GM18511 (cell line): ENCODE measurements around the gene GNAI2.
"Not testable (repeated sequence)": the region's sequence is repeated elsewhere in the genome, so short reads cannot be mapped to it uniquely, and the experiment has no call there.

ENCODE experiments used
- ATAC-seq: cut with Tn5 transposase; IDR thresholded peaks from one replicate; pipeline ENCODE4 v1.9.1; 2021; ENCODE audit warnings: mild to moderate bottlenecking, moderate library complexity; ENCODE audit not compliant: unreplicated experiment

GNAI2 gene

DNA sequence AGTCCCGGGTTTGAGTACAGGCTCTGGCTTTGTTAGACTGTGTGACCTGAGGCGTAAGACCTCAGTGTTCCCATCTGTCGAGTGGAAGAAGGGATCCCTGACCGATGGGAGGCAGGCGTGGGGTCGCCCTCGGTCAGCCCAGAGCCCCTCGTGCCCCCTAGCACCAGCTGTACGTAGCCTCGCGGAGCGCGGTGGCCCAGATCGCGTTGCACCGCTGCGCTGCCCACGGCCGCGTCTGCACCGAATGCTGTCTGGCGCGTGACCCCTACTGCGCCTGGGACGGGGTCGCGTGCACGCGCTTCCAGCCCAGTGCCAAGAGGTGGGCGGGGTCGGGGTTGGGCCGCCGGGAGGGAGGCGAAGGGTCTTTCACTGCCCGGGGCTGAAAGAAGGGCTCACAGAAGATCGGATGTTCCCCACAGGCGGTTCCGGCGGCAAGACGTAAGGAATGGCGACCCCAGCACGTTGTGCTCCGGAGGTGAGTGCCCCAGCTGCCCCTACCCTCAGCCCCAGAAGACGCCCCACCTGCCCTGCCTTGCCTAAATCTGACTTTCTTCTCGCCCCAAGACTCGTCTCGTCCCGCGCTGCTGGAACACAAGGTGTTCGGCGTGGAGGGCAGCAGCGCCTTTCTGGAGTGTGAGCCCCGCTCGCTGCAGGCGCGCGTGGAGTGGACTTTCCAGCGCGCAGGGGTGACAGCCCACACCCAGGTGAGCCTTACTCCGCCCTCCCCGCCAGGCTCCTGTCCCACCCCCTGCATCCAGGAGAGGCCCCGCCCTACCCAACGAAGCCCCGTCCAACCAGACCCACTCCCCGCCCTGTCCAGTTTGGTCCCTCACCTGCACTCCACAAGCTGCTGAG is 39.4 kb downstream of the GNAI2 start:
- no peak for ATAC-seq

DNA sequence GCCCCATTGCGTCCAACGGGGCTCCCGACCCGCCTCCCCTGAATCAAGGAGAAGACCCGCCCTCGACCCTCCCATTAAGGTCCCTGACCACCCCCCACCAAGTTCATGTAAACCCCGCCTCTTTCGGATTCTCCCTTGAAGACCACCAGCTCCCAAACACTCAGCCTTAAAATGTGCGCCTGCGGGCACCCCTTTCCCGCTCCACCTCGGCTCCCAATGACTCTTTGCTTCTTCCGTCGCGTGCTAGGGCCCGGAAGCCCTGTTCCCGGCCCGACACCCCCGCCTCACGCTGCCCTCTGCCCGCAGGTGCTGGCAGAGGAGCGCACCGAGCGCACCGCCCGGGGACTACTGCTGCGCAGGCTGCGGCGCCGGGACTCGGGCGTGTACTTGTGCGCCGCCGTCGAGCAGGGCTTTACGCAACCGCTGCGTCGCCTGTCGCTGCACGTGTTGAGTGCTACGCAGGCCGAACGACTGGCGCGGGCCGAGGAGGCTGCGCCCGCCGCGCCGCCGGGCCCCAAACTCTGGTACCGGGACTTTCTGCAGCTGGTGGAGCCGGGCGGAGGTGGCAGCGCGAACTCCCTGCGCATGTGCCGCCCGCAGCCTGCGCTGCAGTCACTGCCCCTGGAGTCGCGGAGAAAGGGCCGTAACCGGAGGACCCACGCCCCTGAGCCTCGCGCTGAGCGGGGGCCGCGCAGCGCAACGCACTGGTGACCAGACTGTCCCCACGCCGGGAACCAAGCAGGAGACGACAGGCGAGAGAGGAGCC is 40.2 kb downstream of the GNAI2 start:
- ATAC-seq = no peak

- ATAC-seq = no peak
These were observed 40.7 kb downstream of the GNAI2 start for GRCh38 chr3:50276762-50277101.

- ATAC-seq = no peak
These were observed 42.3 kb downstream of the GNAI2 start for GRCh38 chr3:50278123-50278879.

GRCh38 chr3:50278880-50279224 is 42.8 kb downstream of the GNAI2 start, which contains the start of gene LSMEM2:
Gene LSMEM2 (plus strand): TSS chr3:50279087. CDS start chr3:50279114, 27 bp downstream.
- no peak for ATAC-seq

DNA sequence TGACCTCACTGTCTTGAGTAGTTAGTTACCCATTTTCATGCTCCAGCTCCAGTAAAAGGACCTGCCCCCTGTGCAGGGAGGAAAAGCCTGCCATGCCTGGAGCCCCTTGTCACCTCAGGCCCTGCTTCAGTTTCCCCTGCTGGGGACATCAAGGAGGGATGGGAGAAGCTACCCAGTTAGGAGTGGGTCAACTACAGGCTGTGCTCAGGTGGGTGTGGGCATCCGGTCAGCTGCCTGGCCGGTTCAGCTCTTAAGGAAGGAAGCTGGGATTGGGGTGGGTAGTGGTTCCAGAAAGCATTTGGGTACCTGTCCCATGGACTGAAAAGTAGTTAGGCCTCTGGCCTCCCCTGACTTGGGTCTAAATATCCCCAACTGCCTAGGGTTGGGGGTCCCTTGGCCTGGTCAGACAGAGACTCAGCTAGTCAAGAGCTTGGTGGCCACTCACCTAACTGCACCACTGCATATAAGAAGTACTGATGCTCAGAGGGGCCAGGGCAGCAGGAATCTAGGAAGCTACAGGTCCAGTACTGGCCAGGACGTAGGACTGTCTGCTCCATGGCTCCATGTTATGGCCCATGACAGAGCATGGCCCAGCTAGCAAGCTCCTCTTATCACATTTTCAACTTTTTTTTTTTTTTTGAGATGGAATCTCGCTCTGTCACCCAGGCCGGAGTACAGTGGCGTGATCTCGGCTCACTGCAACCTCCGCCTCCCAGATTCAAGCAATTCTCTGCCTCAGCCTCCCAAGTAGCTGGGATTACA is 43.4 kb downstream of the GNAI2 start:
- no peak for ATAC-seq

DNA sequence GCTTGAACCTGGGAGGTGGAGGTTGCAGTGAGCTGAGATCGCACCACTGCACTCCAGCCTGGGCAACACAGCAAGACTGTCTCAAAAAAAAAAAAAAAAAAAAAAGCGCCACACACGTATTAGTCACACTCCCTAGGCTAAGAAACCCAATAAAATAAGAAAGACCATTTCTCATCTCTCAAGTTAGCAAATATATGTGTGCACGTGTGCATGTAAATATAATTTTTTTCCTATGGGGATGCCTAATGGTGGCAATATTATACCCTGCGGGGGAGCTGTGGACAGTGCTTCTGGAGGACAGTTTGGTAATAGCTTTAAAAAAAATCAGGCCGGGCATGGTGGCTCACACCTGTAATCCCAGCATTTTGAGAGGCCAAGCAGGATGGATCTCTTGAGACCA is 48.1 kb downstream of the GNAI2 start:
- not testable (repeated sequence) for ATAC-seq

DNA sequence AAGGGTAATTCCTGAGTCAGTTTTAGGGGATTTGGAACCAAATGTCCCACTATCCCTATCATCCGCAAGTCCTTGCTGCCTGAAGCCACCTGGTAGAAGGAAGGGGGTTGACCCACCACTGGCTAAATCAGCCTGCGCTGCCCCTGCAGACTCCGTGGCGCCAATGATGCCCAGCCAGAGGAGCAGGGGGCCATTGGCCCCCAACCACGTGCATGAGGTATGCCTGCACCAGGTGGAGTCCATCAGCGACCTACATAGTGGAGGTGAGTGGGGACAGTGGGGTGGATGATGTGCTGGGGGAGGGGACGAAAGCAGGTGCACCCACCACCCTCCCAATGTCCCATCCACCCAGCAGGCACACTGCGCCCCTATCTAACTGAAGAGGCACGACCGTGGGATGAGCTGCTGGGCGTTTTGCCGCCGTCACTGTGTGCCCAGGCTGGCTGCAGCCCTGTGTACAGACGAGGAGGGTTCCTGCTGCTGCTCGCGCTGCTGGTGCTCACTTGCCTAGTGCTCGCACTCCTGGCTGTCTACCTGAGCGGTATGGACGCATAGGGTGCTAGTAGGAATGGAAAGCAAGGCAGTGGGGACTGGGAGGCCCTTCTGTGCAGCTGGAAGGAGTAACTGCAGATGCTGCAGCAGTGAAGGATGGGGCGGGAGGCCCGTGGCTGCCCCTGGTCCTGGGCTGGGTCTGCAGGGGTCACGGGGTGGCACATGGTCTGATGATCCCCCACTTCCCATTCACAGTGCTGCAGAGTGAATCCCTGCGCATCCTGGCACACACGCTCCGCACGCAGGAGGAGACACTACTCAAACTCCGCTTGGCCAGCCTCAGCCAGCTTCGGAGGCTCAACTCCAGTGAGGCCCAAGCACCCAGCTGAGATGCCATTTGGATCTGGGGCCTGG is 50.6 kb downstream of the GNAI2 start:
- no peak for ATAC-seq

- no peak for ATAC-seq
These were observed 51.3 kb downstream of the GNAI2 start for GRCh38 chr3:50287262-50287661.

GRCh38 chr3:50288387-50289007 is 52.5 kb downstream of the GNAI2 start:
- no peak for ATAC-seq

DNA sequence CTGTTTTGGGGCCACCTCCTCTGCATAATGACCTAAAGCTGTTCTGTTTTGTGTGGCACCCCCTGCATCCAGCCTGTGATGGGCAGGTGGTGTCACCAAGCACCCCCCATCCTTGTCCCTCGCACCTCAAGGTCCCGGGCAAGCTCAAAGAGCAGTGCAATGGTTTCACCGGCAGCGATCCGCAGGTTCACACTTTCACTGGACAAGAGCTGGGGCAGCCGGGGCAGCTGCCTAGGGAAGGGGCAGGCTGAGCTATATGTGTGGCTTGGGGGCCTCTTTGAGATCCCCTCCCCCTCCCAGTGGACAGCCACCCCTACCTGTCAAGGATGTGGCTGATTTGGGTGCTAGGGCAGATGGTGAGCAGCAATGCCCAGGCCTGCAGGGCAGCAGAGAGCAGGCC is 53.1 kb downstream of the GNAI2 start:
- ATAC-seq = no peak

DNA sequence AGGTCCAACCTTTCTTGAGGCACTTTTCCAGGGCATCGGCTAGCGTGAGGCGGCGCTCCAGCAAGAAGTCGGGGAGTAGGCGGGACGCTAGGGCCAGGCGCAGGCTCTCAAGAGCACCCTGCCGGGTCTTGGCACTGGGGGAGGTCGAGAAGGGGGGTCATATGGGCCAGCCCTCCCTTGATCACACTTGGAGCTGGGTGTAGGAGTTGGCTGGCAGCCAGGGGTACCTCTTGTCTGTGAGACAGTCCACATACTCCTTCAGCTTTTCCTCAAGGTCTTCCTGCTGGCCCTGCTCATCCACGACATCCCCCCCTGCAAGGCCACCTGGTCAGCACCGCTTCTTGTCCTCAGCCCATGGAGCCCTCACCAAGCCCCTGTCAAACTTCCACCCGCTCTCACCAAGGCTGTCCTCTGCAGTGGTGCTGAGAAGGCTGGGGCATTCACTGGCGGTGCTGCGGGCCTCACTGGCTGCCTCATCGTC is 54.2 kb downstream of the GNAI2 start:
- ATAC-seq = no peak

DNA sequence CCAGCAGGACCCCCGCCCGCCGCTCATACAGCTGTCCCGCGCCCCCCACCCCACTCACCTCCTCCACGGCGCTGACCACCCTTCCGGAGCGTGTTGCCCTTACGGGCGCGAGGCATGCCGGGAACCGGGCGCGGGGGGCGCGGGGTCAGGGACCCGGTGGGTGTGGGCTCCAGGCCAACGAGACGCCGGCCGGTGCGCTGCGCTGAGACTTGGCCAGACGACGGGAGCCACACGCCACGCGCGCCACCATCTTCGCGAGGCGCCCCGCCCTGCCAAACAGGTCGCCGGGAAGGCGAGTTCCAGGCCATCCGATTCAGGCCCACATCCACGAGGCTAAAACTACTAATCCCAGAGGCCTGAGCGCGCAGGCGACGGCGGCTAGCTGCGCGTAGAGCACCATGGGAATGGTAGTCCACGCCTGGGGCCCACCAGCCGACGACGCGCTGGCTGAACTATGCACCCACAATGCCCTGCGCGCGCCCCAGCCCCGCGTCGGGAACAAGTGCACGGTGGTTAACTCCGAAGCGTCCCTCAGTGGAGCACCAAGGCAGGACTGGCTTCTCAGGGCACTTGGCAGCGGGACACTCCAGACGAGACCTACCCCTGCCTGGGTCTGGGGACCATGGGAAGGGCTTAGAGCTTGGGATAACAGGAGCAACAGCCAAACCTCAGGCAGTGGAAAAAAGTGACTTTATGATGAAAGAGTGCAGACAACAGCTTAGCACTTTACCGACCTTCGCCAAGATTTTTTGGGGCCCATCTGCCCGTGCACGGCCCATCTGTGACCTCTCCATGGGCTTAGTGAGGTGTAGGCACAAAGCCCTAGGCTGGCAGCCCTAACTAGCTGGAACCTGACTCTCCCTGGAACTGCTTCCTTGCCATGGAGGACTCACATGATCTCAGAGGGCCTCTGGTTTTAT is 56.4 kb downstream of the GNAI2 start, which contains the start of gene IFRD2:
IFRD2 (minus strand) TSS at position 271 of the 920 bp plus-strand sequence; CDS start at position 116, 155 bp downstream.
- peak; percentile 97 for ATAC-seq

DNA sequence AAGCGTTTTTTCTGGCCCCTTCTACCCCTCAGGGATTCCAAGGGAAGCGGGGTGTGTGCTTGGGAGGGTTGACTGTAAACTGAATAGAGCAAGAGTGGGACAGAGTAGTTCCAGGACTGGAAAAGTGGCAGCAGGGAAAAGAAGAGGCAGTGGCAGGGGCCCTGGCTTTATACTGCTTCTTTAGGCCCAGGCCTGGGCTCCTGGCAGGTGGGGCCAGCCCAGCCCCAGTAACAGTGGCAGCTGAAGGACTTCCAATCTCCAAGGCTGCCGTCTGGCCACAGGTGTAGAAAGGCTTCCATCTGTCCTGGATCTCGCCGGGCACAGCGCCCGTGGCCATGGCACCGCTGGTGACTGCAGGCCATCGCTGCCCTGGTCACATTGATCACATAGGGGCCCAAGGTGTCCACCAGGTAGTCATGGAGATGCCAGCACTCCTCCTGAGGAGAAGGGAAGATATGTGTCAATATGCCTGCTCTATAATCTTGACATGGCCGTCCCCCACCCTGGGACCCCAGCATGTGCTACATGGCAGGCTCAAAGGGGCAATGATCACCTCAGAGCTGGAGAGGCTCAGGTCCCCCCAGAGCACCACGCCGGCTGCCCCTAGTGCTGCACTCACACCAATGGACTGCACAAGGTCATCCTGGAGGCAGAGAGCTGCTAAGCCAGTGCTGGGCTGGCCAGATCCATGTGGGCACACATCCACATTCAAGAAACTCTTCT is 57.2 kb downstream of the GNAI2 start:
- ATAC-seq = no peak

- no peak for ATAC-seq
These were observed 58.1 kb downstream of the GNAI2 start for GRCh38 chr3:50294089-50294488.

GRCh38 chr3:50294492-50295403 is 58.7 kb downstream of the GNAI2 start:
- ATAC-seq = no peak
